Sigmoid colon (tissue), 7 donors: ENCODE results near the gene ODAD3. TPM values are rescaled to one million over a fixed set of nuclear protein-coding genes. Genes with fewer than 3 reads are reported as not detected.
A peak's percentile ranks its signal among the peaks of the same experiment; 100 is the strongest.

Experiments
- DNase-seq: peaks from one replicate; pipeline ENCODE4 v3.0.0-alpha.2; 2019
- H3K27ac ChIP-seq, 4 donors: fragments of 200-600 bp; sonication (generic); one replicate each; pipeline ENCODE4 v1.5.1; 2016 to 2019; ENCODE audit warnings: mild to moderate bottlenecking in 1 of 4
- H3K27me3 ChIP-seq, 3 donors: fragments of 200-600 bp; sonication (generic); one replicate each; pipeline ENCODE4 v1.5.1; 2019; ENCODE audit warnings: mild to moderate bottlenecking in 1 of 3
- H3K36me3 ChIP-seq, 4 donors: fragments of 200-600 bp; sonication (generic); one replicate each; pipeline ENCODE4 v1.5.1; 2016 to 2019
- H3K4me1 ChIP-seq, 4 donors: fragments of 200-600 bp; sonication (generic); one replicate each; pipeline ENCODE4 v1.5.1; 2017 to 2019
- H3K4me3 ChIP-seq, 4 donors: fragments of 200-600 bp; sonication (generic); one replicate each; pipeline ENCODE4 v1.5.1; 2017 to 2019; ENCODE audit warnings: mild to moderate bottlenecking in 2 of 4, moderate library complexity in 1 of 4
- H3K9me3 ChIP-seq, 4 donors: fragments of 200-600 bp in 3 of 4; sonication (generic) in 3 of 4; one replicate each; pipeline versions ENCODE4 v1.5.1 to v1.6.1; 2013 to 2019
- EP300 ChIP-seq, 4 donors: sonication (generic); formaldehyde crosslinking; IDR thresholded peaks; one replicate each; pipeline ENCODE4 v1.6.1; 2017; ENCODE audit warnings: antibody characterized with exemption in 4 of 4
- POLR2A ChIP-seq, 2 donors: fragments of 450-650 bp; IDR thresholded peaks; one replicate each; pipeline ENCODE4 v1.6.1; 2016; ENCODE audit warnings: antibody characterized with exemption in 2 of 2, mild to moderate bottlenecking in 2 of 2, moderate library complexity in 2 of 2
- POLR2AphosphoS5 ChIP-seq, 4 donors: sonication (generic); formaldehyde crosslinking; IDR thresholded peaks; one replicate each; pipeline ENCODE4 v1.6.1; 2017; ENCODE audit warnings: antibody characterized with exemption in 4 of 4
- WGBS, 2 donors: extraction: QIAGEN DNeasy Blood & Tissue Kit; methylation state at CpG; one replicate each; pipeline ENCODE4 v1.1.7; 2013; 5-methylcytosine and 5-hydroxymethylcytosine counted together
- intact Hi-C: fragments of 100-400 bp; cut with DNase I; formaldehyde crosslinking; loops from one replicate; pipeline ENCODE4 v1.15.1; 2023
- polyA plus RNA-seq, 3 donors: library from polyadenylated mRNA; stranded (reverse); fragments of 200-250 nt; gene quantifications; one replicate each; pipeline ENCODE4 v1.2.3, GENCODE V29; 2013
- total RNA-seq, 4 donors: library from RNA; depleted of rRNA; stranded (reverse); fragments of >200 nt; gene quantifications; one replicate each; pipeline ENCODE4 v1.1.0, GENCODE V29; 2016
- TF ChIP-seq, protein P1 (sequence below), 4 experiments: fragments of 450-650 bp in 3 of 4; fragments of 200-600 bp in 1 of 4; IDR thresholded peaks; one replicate each; pipeline ENCODE4 v1.5.1; 2016 to 2019; ENCODE audit warnings: antibody characterized with exemption in 4 of 4, mild to moderate bottlenecking in 3 of 4, moderate library complexity in 2 of 4
- donor health status: healthy with polysubstance abuse.
- donor health status: Bipolar disorder and iron deficiency.
- donor health status: healthy.

Gene ODAD3
- total and polyA plus RNA-seq, 7 donors = 0.29 to 1.4 TPM; not detected in 5

DNA sequence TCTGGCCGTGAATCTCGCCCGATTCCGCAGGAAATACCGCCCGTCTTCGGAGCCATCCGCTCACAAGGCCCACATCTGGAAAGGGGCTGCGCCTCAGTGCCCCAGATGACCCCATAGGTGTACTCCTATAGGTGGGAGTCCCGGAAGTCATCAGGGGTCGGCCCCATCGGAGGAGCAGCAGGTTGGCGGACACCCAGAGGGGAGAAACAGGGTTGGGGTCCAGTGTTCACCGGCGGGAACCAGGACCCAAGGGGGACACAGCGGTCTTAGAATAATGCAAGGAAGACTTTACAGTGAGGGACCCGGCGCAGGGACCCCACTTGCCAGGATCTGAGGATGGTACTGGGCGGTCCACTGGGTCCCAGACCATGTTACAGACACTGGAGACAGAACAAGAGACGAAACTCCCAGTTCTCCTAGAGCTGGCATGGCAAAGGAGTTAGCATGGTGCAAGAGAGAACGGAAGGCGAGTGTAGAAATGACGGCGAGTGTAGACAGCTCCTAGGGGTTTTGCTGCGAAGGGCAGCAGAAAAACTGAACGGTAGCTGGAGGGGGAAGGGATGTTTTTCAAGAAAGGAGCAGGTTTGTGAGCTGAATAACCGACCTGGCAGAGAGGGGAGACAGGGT, 11.6 kb downstream of the ODAD3 start:
- WGBS, 2 donors = 41 to 48% methylated on average over 27 of the region's 27 CpGs
- intact Hi-C loops = no loop called here
- H3K4me1 ChIP-seq = peaks cover 0 to 41% (median 32%) of the 10 kb centered on the region in 4 donors
- H3K27me3 ChIP-seq = peaks cover 42 to 60% (median 53%) of the 10 kb centered on the region in 3 donors
- no peak overlapping the region for H3K4me3 ChIP-seq
- H3K27ac ChIP-seq = no peak overlapping the region
- H3K9me3 ChIP-seq = no peaks in the 10 kb centered on the region
- H3K36me3 ChIP-seq = no peaks in the 10 kb centered on the region
- TF ChIP-seq, protein P1, sequence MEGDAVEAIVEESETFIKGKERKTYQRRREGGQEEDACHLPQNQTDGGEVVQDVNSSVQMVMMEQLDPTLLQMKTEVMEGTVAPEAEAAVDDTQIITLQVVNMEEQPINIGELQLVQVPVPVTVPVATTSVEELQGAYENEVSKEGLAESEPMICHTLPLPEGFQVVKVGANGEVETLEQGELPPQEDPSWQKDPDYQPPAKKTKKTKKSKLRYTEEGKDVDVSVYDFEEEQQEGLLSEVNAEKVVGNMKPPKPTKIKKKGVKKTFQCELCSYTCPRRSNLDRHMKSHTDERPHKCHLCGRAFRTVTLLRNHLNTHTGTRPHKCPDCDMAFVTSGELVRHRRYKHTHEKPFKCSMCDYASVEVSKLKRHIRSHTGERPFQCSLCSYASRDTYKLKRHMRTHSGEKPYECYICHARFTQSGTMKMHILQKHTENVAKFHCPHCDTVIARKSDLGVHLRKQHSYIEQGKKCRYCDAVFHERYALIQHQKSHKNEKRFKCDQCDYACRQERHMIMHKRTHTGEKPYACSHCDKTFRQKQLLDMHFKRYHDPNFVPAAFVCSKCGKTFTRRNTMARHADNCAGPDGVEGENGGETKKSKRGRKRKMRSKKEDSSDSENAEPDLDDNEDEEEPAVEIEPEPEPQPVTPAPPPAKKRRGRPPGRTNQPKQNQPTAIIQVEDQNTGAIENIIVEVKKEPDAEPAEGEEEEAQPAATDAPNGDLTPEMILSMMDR (IDR thresholded peaks at IDR 0.05) = no peak
- TF ChIP-seq EP300 (IDR thresholded peaks at IDR 0.05) = no peak
- DNase-seq = no peak

DNA sequence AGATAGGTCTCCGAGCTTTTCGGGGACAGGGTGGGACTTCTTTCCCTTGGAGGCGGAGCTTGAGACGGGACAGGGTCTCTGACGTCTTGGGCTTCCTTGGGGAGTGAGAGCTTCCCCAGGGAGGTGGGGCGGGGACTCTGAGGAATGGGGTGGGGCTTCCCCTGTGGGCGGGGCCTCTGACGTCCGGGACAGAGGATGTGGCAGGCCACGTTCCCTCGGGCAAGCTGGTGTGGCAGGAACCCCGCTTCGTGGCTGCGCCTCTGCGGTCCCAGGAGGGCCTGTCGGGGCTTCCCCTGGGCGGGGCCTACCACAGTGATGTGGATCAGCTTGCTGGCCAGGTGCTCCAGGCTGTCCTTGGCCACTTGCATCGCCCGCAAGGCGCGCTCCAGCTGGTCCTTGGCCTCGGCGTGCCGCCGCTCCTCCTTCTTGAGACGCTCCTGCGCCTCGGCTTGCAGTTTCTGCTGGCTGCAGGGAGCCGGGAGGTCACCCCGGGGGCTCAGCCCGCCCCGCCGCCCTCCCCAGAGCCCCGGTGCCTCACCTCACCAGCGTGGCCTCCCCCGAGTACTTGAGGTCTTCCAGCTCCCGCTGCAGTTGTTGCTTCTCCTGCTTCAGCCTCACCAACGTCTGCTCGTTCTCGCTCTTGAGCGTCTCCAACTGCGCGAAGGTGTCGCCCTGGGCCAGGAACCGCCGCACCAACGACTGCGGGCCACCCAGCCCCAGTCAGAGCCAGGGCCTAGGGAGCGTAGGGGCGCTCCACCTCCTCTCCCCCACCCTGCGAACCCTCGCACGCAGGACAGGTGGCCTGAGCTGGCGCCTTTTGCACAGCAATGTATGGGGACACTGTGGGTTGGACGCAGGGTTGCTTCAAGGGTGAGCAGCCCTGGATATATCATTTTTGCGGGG, 12.5 kb downstream of the ODAD3 start:
- intact Hi-C loops = no loop called here
- H3K27me3 ChIP-seq = peaks cover 43 to 69% (median 56%) of the 10 kb centered on the region in 3 donors

DNA sequence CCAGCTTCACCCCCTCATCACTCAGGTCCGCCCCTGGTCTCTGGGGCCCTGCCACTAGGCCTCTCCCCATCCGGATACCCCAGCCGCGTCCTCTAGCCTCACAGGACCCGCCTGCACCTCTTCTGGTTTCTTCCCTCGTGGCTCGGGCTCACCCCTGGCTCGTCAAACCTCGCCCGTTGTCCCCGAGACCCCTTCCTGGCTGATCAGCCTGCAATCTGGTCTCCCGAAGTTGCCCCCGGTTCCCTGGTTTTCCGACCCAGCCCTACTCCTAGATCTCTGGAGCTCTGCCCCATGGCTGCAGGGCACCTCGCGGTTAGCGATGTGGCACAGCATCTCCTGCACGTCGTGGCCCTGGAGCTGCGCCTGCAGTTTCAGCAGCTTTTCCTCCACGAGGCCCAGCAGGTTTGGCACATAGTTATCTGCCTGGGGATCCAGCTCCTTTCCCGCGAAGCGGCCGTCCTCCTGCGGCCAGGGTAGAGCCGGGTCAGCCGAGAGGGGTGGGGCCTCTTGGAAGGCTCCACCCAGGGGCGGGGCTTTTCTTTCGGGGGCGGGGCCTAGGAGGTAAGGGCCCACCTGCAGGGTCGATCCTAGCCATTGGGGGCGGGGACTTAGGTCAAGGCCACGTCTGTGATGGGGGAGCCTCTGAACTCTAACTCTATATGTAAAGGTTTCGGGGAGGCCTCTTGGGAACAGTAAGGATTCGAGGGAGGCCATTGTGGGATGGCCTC, 13.4 kb downstream of the ODAD3 start:
- H3K4me3 ChIP-seq = peak overlapping the region in 2 of 4 donors; percentile 8 to 42

More for the DNA sequence above, 12.5 kb downstream of the ODAD3 start:
- peak; percentile 86 for DNase-seq
- 3 to 5% methylated on average over 56 of the region's 56 CpGs for WGBS, 2 donors
- TF ChIP-seq POLR2AphosphoS5 (IDR thresholded peaks at IDR 0.05) (peak in 1 of 4 donors; percentile 23), POLR2A (IDR thresholded peaks at IDR 0.05) (no peak), EP300 (IDR thresholded peaks at IDR 0.05) (no peak)
- TF ChIP-seq, protein P1 (IDR thresholded peaks at IDR 0.05) = no peak
- Histone ChIP-seq H3K9me3 (no peaks in the 10 kb centered on the region), H3K27ac (no peak overlapping the region), H3K4me1 (peaks cover 0 to 41% (median 33%) of the 10 kb centered on the region in 4 donors), H3K36me3 (no peaks in the 10 kb centered on the region), H3K4me3 (peak overlapping the region in 3 of 4 donors; percentile 14 to 31 (median 30))

DNA sequence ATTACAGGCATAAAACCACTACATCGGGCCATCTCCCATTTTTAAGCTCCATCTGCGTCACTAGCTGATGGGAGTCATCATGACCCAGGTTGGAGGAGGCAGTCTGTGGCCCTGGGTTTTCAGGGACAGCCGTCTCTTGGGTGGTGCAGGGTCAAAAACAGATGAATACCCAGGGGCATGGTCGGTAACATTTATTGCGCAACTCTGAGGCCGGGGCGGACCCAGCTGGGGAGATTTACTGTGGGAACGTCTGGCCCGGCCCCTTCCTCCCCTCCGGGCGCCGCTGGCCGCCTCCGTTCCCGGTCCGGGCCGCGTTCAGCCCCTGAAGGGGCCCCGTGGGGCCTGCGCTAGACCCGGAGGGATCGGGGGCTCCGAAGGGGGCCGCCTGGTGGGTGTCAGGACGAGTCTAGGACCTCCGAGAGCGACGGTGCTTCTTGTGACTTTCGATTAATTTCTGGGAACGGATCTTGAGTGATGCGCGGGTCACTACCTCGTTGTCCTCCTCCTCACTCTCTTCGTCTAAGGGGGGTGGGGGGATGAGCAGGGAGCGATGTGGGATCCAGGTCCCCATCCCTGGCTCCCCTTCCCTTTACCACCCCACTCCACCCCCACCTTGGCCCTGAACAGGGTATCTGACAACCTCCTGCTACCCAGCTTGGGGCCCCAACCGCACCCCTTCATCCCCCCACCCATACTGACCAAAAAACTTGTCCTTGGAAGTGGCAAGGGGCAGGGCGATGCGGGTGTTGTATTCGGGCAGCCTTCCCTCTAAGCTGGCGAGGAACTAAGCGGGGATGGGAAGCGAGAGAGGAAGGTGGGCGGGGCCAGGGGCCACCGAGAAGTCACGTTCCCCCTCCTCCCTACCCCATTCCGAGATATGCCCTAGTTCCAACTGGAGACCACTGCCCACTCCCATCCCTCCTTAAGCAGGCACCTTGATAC, 14.2 kb downstream of the ODAD3 start:
- H3K4me3 ChIP-seq = peak overlapping the region in 3 of 4 donors; percentile 8 to 42 (median 38)
- no peaks in the 10 kb centered on the region for H3K9me3 ChIP-seq
- peaks cover 0 to 41% (median 33%) of the 10 kb centered on the region in 4 donors for H3K4me1 ChIP-seq
- peak; percentile 80 for DNase-seq
- H3K27me3 ChIP-seq = peaks cover 43 to 82% (median 61%) of the 10 kb centered on the region in 3 donors
- 3 to 4% methylated on average over 46 of the region's 46 CpGs for WGBS, 2 donors
- H3K36me3 ChIP-seq = no peaks in the 10 kb centered on the region
- intact Hi-C loops = no loop called here
- H3K27ac ChIP-seq = peak overlapping the region in 1 of 4 donors; percentile 4
- peak in 2 of 4 donors; percentile 18 to 26 for TF ChIP-seq POLR2AphosphoS5 (IDR thresholded peaks at IDR 0.05)
- no peak for TF ChIP-seq EP300 (IDR thresholded peaks at IDR 0.05)
- TF ChIP-seq POLR2A (IDR thresholded peaks at IDR 0.05) = no peak
- TF ChIP-seq, protein P1 (IDR thresholded peaks at IDR 0.05) = no peak

More for the DNA sequence above, 13.4 kb downstream of the ODAD3 start:
- no peak for DNase-seq
- Histone ChIP-seq H3K27me3 (peaks cover 43 to 78% (median 61%) of the 10 kb centered on the region in 3 donors), H3K4me1 (peaks cover 0 to 41% (median 33%) of the 10 kb centered on the region in 4 donors), H3K36me3 (no peaks in the 10 kb centered on the region), H3K27ac (no peak overlapping the region), H3K9me3 (no peaks in the 10 kb centered on the region)
- intact Hi-C loops = no loop called here
- TF ChIP-seq POLR2A (IDR thresholded peaks at IDR 0.05) = no peak
- WGBS, 2 donors = 14 to 18% methylated on average over 36 of the region's 36 CpGs
